ENCODE measurements around the gene FRMD3. TPM values are rescaled to one million over a fixed set of nuclear protein-coding genes. Genes with fewer than 3 reads are reported as not detected.

The FRMD3 gene
- total RNA-seq, 4 donors from 2014 or later: 1.8 to 13.3 (median 3.3) TPM

GRCh38 chr9:83406921-83407320 is 131.3 kb downstream of the FRMD3 start:
- Histone ChIP-seq H3K9me3 (no peaks in the 10 kb centered on the region), H3K4me1 (no peaks in the 10 kb centered on the region), H3K27ac (no peak overlapping the region), H3K36me3 (no peaks in the 10 kb centered on the region), H3K27me3 (no peaks in the 10 kb centered on the region), H3K4me3 (no peak overlapping the region)
- TF ChIP-seq CTCF (IDR thresholded peaks at IDR 0.05) (no peak), POLR2A (IDR thresholded peaks at IDR 0.05) (no peak)
- no peak for DNase-seq
- intact Hi-C loops (cut with DNase I; ENCODE audit: low total_unique reads): no loop called here

- Histone ChIP-seq H3K27me3 (no peaks in the 10 kb centered on the region), H3K36me3 (no peaks in the 10 kb centered on the region), H3K4me3 (no peak overlapping the region), H3K9me3 (no peaks in the 10 kb centered on the region), H3K27ac (no peak overlapping the region), H3K4me1 (no peaks in the 10 kb centered on the region)
- intact Hi-C loops (cut with DNase I; ENCODE audit: low total_unique reads): no loop called here
- TF ChIP-seq CTCF (IDR thresholded peaks at IDR 0.05) (no peak), POLR2A (IDR thresholded peaks at IDR 0.05) (no peak)
- no peak for DNase-seq
Measured at GRCh38 chr9:83405759-83406158, 132.4 kb downstream of the FRMD3 start.

GRCh38 chr9:83403527-83404238 is 134.5 kb downstream of the FRMD3 start:
- Histone ChIP-seq H3K9me3 (no peaks in the 10 kb centered on the region), H3K4me1 (no peaks in the 10 kb centered on the region), H3K4me3 (no peak overlapping the region), H3K27ac (no peak overlapping the region), H3K27me3 (no peaks in the 10 kb centered on the region), H3K36me3 (no peaks in the 10 kb centered on the region)
- DNase-seq: no peak
- TF ChIP-seq CTCF (IDR thresholded peaks at IDR 0.05) (no peak), POLR2A (IDR thresholded peaks at IDR 0.05) (no peak)
- intact Hi-C loops (cut with DNase I; ENCODE audit: low total_unique reads): no loop called here

GRCh38 chr9:83401328-83401900 is 136.8 kb downstream of the FRMD3 start:
- Histone ChIP-seq H3K4me1 (no peaks in the 10 kb centered on the region), H3K27me3 (no peaks in the 10 kb centered on the region), H3K9me3 (no peaks in the 10 kb centered on the region), H3K4me3 (no peak overlapping the region), H3K27ac (no peak overlapping the region), H3K36me3 (no peaks in the 10 kb centered on the region)
- intact Hi-C loops (cut with DNase I; ENCODE audit: low total_unique reads): no loop called here
- no peak for TF ChIP-seq POLR2A (IDR thresholded peaks at IDR 0.05)
- TF ChIP-seq CTCF (IDR thresholded peaks at IDR 0.05): no peak
- no peak for DNase-seq

GRCh38 chr9:83396813-83397212 is 141.4 kb downstream of the FRMD3 start:
- TF ChIP-seq POLR2A (IDR thresholded peaks at IDR 0.05) (no peak), CTCF (IDR thresholded peaks at IDR 0.05) (no peak)
- H3K4me1 ChIP-seq: no peaks in the 10 kb centered on the region
- H3K36me3 ChIP-seq: no peaks in the 10 kb centered on the region
- no peak overlapping the region for H3K4me3 ChIP-seq
- no peaks in the 10 kb centered on the region for H3K27me3 ChIP-seq
- H3K27ac ChIP-seq: no peak overlapping the region
- no peak for DNase-seq
- intact Hi-C loops (cut with DNase I; ENCODE audit: low total_unique reads): no loop called here
- H3K9me3 ChIP-seq: no peaks in the 10 kb centered on the region
